IMR-90 (cell line): Measurements from ENCODE around the gene WDFY2. TPM values are rescaled to one million over a fixed set of nuclear protein-coding genes. Genes with fewer than 3 reads are reported as not detected.

Experiments used
- ATAC-seq: fragments of 200-7000 bp; cut with Tn5 transposase; 2 replicates; pipeline ENCODE4 v1.9.1; 2020; ENCODE audit warnings: low read depth, mild to moderate bottlenecking, moderate library complexity
- BruUV-seq: library from RNA; stranded (reverse); fragments of 400-500 nt; replicated peaks from 2 replicates; lab custom pipeline; 2021; lab: Mats Ljungman, UMichigan
- CTCF ChIA-PET: fragments of 300-600 bp; formaldehyde crosslinking; extraction: SDS; loops from one replicate; lab custom pipeline; 2021; ENCODE audit warnings: antibody characterized with exemption; lab: Yijun Ruan, JAX
- POLR2A ChIA-PET: fragments of 300-600 bp; sonication (Branson Sonifier 250); formaldehyde crosslinking; loops from one replicate; lab custom pipeline; 2022; ENCODE audit warnings: antibody characterized with exemption; ENCODE audit not compliant: unreplicated experiment; lab: Charles Lee
- DNase-seq: peaks from one replicate; pipeline ENCODE4 v3.0.0; 2013
- H2AFZ ChIP-seq: replicated peaks from 2 replicates; pipeline ENCODE3; 2013; ENCODE audit warnings: low read length, mild to moderate bottlenecking; ENCODE audit not compliant: poor library complexity
- H2AK5ac ChIP-seq: 2 replicates; pipeline ENCODE4 v1.6.1; 2013; ENCODE audit warnings: low read depth, low read length, inconsistent platforms
- H2AK9ac ChIP-seq: replicated peaks from 2 replicates; pipeline ENCODE3; 2013; ENCODE audit warnings: mild to moderate bottlenecking, low read depth, low read length, moderate library complexity; ENCODE audit not compliant: poor library complexity
- H2BK120ac ChIP-seq: 2 replicates; pipeline ENCODE4 v1.6.1; 2013; ENCODE audit warnings: low read depth, low read length, inconsistent platforms
- H2BK15ac ChIP-seq: 3 replicates; pipeline ENCODE4 v1.6.1; 2013; ENCODE audit warnings: low read depth, low read length, inconsistent platforms
- H2BK20ac ChIP-seq: 2 replicates; pipeline ENCODE4 v1.6.1; 2013; ENCODE audit warnings: low read depth, mild to moderate bottlenecking, inconsistent platforms, low read length, moderate library complexity
- H2BK5ac ChIP-seq: 2 replicates; pipeline ENCODE4 v1.6.1; 2013; ENCODE audit warnings: mild to moderate bottlenecking, low read depth, low read length, inconsistent platforms; ENCODE audit not compliant: poor library complexity, severe bottlenecking
- H3K14ac ChIP-seq: replicated peaks from 2 replicates; pipeline ENCODE4 v1.6.1; 2013; ENCODE audit warnings: low read depth, low read length, inconsistent platforms
- H3K18ac ChIP-seq: 2 replicates; pipeline ENCODE4 v1.6.1; 2013; ENCODE audit warnings: low read depth, low read length, control low read depth
- H3K23ac ChIP-seq: 2 replicates; pipeline ENCODE4 v1.6.1; 2013; ENCODE audit warnings: low read depth, low read length, inconsistent platforms
- H3K27ac ChIP-seq: 2 replicates; pipeline ENCODE4 v1.5.1; 2013; ENCODE audit warnings: mild to moderate bottlenecking, control low read depth, low read length; ENCODE audit not compliant: insufficient read depth
- H3K27me3 ChIP-seq: 2 replicates; pipeline ENCODE4 v1.6.1; 2013; ENCODE audit warnings: low read length; ENCODE audit not compliant: control insufficient read depth, insufficient read depth
- H3K36me3 ChIP-seq: 2 replicates; pipeline ENCODE4 v1.6.1; 2013; ENCODE audit warnings: low read length, mixed read lengths; ENCODE audit not compliant: control insufficient read depth, insufficient read depth
- H3K4ac ChIP-seq: 2 replicates; pipeline ENCODE4 v1.6.1; 2013; ENCODE audit warnings: low read depth, low read length, inconsistent platforms
- H3K4me1 ChIP-seq: 2 replicates; pipeline ENCODE4 v1.6.1; 2013; ENCODE audit warnings: low read length, mixed read lengths; ENCODE audit not compliant: control insufficient read depth, insufficient read depth
- H3K4me2 ChIP-seq: 2 replicates; pipeline ENCODE4 v1.6.1; 2013; ENCODE audit warnings: low read depth, mild to moderate bottlenecking, control low read depth, low read length, moderate library complexity
- H3K4me3 ChIP-seq: 2 replicates; pipeline ENCODE4 v1.5.1; 2013; ENCODE audit warnings: low read depth, mild to moderate bottlenecking, control low read depth, low read length, moderate library complexity; ENCODE audit not compliant: insufficient read depth
- H3K56ac ChIP-seq: 2 replicates; pipeline ENCODE4 v1.6.1; 2013; ENCODE audit warnings: low read length, inconsistent platforms; ENCODE audit not compliant: insufficient read depth; ENCODE audit errors: extremely low read depth
- H3K79me1 ChIP-seq, 2 experiments: 2 replicates each; pipeline ENCODE4 v1.6.1; 2013; ENCODE audit warnings: low read length in 2 of 2, inconsistent platforms in 1 of 2, low read depth in 1 of 2
- H3K9ac ChIP-seq: 2 replicates; pipeline ENCODE4 v1.6.1; 2013; ENCODE audit warnings: low read depth, low read length, control low read depth
- H3K9me1 ChIP-seq: 2 replicates; pipeline ENCODE4 v1.6.1; 2013; ENCODE audit warnings: low read length, inconsistent platforms; ENCODE audit not compliant: insufficient read depth
- H3K9me3 ChIP-seq: 2 replicates; pipeline ENCODE4 v1.6.1; 2013; ENCODE audit warnings: low read length; ENCODE audit not compliant: control insufficient read depth, insufficient read depth
- H4K20me1 ChIP-seq: 2 replicates; pipeline ENCODE4 v1.6.1; 2013; ENCODE audit warnings: low read length, inconsistent platforms; ENCODE audit not compliant: insufficient read depth
- H4K5ac ChIP-seq: 2 replicates; pipeline ENCODE4 v1.6.1; 2013; ENCODE audit warnings: mild to moderate bottlenecking, low read depth, low read length, control low read depth
- H4K8ac ChIP-seq, 2 experiments: 2 replicates each; pipeline ENCODE4 v1.6.1; 2013; ENCODE audit warnings: low read depth in 2 of 2, low read length in 2 of 2, control low read depth in 1 of 2, inconsistent platforms in 1 of 2
- H4K91ac ChIP-seq: 2 replicates; pipeline ENCODE4 v1.6.1; 2013; ENCODE audit warnings: low read depth, low read length, inconsistent platforms; ENCODE audit not compliant: insufficient read depth
- BHLHE40 ChIP-seq: fragments of 150-350 bp; IDR thresholded peaks from 2 replicates; pipeline ENCODE4 v1.6.1; 2016; ENCODE audit warnings: mild to moderate bottlenecking, low read depth, low read length
- CEBPB ChIP-seq: IDR thresholded peaks from 2 replicates; pipeline ENCODE4 v1.6.1; 2012; ENCODE audit warnings: low read depth, low read length, improper control_type of control experiment
- CHD1 ChIP-seq: IDR thresholded peaks from 2 replicates; pipeline ENCODE4 v1.6.1; 2012; ENCODE audit warnings: low read depth, low read length, improper control_type of control experiment
- MAFK ChIP-seq: IDR thresholded peaks from 2 replicates; pipeline ENCODE4 v1.6.1; 2012; ENCODE audit warnings: low read depth, low read length, improper control_type of control experiment
- MAZ ChIP-seq: IDR thresholded peaks from 2 replicates; pipeline ENCODE4 v1.6.1; 2012; ENCODE audit warnings: low read depth, mild to moderate bottlenecking, low read length, improper control_type of control experiment, moderate library complexity, borderline replicate concordance
- RFX5 ChIP-seq: IDR thresholded peaks from 2 replicates; pipeline ENCODE4 v1.8.0; 2012; ENCODE audit warnings: low read depth, mild to moderate bottlenecking, low read length, moderate library complexity
- SMC3 ChIP-seq: fragments of 150-350 bp; IDR thresholded peaks from 2 replicates; pipeline ENCODE4 v1.6.1; 2016; ENCODE audit warnings: low read depth, mild to moderate bottlenecking, antibody characterized with exemption, low read length, moderate library complexity
- WGBS, 2 experiments: methylation state at CpG; one replicate each; pipeline versions ENCODE4 v1.1.5 to v1.1.7; 2013; ENCODE audit warnings: missing lambda C conversion rate in 2 of 2; ENCODE audit not compliant: insufficient read length in 1 of 2; ENCODE audit errors: extremely low coverage in 2 of 2; 5-methylcytosine and 5-hydroxymethylcytosine counted together
- dilution Hi-C: fragments of 300-500 bp; cut with HindIII; formaldehyde crosslinking; loops from one replicate; pipeline ENCODE4 v1.14.3; 2018; ENCODE audit warnings: low sequenced_read_pairs; ENCODE audit not compliant: unreplicated experiment
- in situ Hi-C: fragments of 300-500 bp; cut with MboI; formaldehyde crosslinking; loops from 3 replicates; pipeline ENCODE4 v1.14.3; 2019; ENCODE audit warnings: low sequenced_read_pairs, inconsistent platforms, mixed read lengths
- intact Hi-C: fragments of 100-400 bp; cut with micrococcal nuclease; formaldehyde crosslinking; loops from 2 replicates; pipeline ENCODE4 v1.10.0; 2022
- polyA plus RNA-seq, 3 experiments: library from polyadenylated mRNA; depleted of rRNA; stranded (reverse); fragments of >200 nt; gene quantifications; 2 replicates each; pipeline ENCODE4 v1.2.3, GENCODE V29; 2012; ENCODE audit warnings: low replicate concordance in 1 of 3
- total RNA-seq: library from RNA; depleted of rRNA; stranded (reverse); fragments of >200 nt; gene quantifications from 2 replicates; pipeline ENCODE4 v1.2.3, GENCODE V29; 2012
- TF ChIP-seq, protein P1 (sequence below): conservative IDR thresholded peaks from 2 replicates; pipeline ENCODE4 v1.5.1; 2012; ENCODE audit warnings: mild to moderate bottlenecking, low read depth, low read length, improper control_type of control experiment
- TF ChIP-seq, protein P2 (sequence below): fragments of 150-350 bp; IDR thresholded peaks from 2 replicates; pipeline ENCODE4 v1.6.1; 2017; ENCODE audit warnings: mild to moderate bottlenecking, antibody characterized with exemption, low read length, low read depth

Gene WDFY2
- total and polyA plus RNA-seq, 2 of the 4 experiments (the other 2 are of a cell fraction) = 4.3 to 5.4 TPM

DNA sequence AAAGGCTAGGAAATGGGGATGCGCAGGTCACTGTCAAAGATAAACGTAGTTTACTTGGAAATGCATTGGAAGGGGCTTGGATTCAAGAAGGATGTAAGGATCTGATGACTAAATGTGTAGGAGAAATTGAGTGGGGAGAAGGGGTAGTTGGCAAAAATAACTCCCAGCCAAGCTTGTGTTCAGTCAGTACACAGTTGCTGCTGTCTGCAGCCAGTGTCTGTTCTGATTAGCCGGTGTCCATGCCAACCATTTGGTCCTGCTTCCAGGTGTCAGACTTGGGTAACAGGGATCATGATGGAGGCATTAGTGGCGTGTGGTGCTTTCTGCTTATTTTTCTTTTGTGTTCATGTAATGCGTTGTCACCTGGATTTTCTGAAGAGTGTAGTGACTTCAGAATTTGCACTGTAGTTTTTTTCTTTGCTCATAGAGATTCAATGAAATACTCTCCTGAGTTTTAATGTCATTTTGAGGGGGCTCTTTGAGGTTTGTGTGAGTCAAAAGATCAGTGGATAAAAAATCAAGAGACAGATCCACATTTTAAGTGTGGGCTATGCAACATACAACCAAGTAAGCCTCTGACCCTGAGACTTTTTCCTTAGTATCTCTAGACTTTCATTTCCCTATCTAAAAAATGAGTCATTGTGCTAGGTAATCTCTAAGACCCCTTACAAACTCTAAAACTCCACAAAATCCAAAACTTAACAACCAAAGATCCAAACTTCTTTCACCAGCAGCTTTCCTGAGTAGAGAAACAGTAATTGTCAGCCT, 103.9 kb downstream of the WDFY2 start (continued):
- no peak for TF ChIP-seq SMC3

DNA sequence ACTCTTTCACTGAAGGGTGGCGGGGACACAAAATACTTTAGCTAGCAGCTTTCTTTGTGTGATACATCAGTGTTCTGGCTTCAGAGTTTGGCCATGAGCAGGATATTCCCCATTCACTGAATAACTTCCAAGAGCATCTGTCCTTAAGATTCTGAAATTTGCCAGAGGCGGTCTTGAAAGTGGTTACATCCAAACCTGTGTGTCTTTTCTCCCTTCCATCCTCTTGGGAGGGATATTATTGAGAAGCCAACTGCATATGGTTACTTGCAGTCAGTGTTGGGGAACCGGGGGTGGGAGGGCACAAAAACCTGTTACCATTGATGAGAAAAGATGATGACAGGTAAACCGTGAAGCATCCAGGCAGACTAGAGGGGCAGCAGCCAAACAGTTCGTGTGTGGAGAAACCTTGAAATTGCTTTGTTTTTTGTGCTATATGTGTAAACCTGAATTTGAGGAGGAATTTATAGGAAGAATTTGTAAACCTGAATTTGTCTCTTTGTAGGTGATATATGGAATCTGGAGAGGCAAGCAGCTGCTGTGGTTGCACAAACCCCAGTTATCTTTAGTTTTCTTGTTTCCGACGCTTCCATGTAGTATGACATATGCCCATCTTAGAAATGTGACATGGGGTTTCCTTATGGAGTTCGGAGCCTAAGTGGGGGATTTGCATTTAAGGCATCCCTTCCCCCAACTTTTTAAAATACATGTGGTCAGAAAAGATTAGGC, 104.8 kb downstream of the WDFY2 start:
- H2AK9ac ChIP-seq = no peak overlapping the region
- no TSS peak for BruUV-seq
- H3K4ac ChIP-seq = no peak overlapping the region
- H2AFZ ChIP-seq = no peak overlapping the region
- ATAC-seq = no peak
- H3K79me1 ChIP-seq = peaks cover 33 to 43% of the 10 kb centered on the region in 2 experiments
- no peaks in the 10 kb centered on the region for H3K36me3 ChIP-seq
- H4K91ac ChIP-seq = no peak overlapping the region
- in situ Hi-C loops = no loop called here
- H3K4me3 ChIP-seq = no peak overlapping the region
- no peak overlapping the region for H2AK5ac ChIP-seq
- ChIA-PET POLR2A (no interaction called here), CTCF (no interaction called here)
- no peaks in the 10 kb centered on the region for H3K4me1 ChIP-seq
- peak overlapping the region; percentile 37; the same call in 1 of the 2 replicates for H3K14ac ChIP-seq
- H2BK15ac ChIP-seq = no peak overlapping the region
- no peaks in the 10 kb centered on the region for H3K27me3 ChIP-seq
- H3K27ac ChIP-seq = no peak overlapping the region
- dilution Hi-C loops = no loop called here
- no peak overlapping the region for H2BK120ac ChIP-seq
- H4K20me1 ChIP-seq = no peaks in the 10 kb centered on the region
- H3K9me1 ChIP-seq = 0 out of 2 replicates have a peak, but pooled peaks cover 4% of the 10 kb centered on the region
- no peak overlapping the region for H3K18ac ChIP-seq
- H3K9ac ChIP-seq = no peak overlapping the region
- H2BK20ac ChIP-seq = no peak overlapping the region
- H2BK5ac ChIP-seq = no peak overlapping the region
- no peak overlapping the region for H3K4me2 ChIP-seq
- 80% methylated on average over 1 of the region's 8 CpGs; no CpG with 5 or more reads in 1 of the 2 experiments for WGBS, 2 experiments
- no peak for DNase-seq
- TF ChIP-seq CHD1 (no peak), BHLHE40 (no peak), RFX5 (no peak), MAZ (no peak), MAFK (no peak), CEBPB (no peak)
- TF ChIP-seq, protein P1, sequence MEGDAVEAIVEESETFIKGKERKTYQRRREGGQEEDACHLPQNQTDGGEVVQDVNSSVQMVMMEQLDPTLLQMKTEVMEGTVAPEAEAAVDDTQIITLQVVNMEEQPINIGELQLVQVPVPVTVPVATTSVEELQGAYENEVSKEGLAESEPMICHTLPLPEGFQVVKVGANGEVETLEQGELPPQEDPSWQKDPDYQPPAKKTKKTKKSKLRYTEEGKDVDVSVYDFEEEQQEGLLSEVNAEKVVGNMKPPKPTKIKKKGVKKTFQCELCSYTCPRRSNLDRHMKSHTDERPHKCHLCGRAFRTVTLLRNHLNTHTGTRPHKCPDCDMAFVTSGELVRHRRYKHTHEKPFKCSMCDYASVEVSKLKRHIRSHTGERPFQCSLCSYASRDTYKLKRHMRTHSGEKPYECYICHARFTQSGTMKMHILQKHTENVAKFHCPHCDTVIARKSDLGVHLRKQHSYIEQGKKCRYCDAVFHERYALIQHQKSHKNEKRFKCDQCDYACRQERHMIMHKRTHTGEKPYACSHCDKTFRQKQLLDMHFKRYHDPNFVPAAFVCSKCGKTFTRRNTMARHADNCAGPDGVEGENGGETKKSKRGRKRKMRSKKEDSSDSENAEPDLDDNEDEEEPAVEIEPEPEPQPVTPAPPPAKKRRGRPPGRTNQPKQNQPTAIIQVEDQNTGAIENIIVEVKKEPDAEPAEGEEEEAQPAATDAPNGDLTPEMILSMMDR = no peak
- TF ChIP-seq, protein P2, sequence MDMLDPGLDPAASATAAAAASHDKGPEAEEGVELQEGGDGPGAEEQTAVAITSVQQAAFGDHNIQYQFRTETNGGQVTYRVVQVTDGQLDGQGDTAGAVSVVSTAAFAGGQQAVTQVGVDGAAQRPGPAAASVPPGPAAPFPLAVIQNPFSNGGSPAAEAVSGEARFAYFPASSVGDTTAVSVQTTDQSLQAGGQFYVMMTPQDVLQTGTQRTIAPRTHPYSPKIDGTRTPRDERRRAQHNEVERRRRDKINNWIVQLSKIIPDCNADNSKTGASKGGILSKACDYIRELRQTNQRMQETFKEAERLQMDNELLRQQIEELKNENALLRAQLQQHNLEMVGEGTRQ = no peak
- no peak overlapping the region for H4K5ac ChIP-seq
- intact Hi-C loops = no loop called here
- H3K23ac ChIP-seq = no peak overlapping the region
- no peak overlapping the region for H3K56ac ChIP-seq
- H3K9me3 ChIP-seq = no peaks in the 10 kb centered on the region
- H4K8ac ChIP-seq = no peak overlapping the region
